GM12864 (cell line): ENCODE data around the gene SLC16A9.

Experiments
- DNase-seq: peaks from one replicate; pipeline ENCODE4 v3.0.0-alpha.2; 2011; ENCODE audit warnings: low read depth
- H3K4me3 ChIP-seq: 2 replicates; pipeline ENCODE4 v1.5.1; 2011; ENCODE audit warnings: mild to moderate bottlenecking, low read depth, low read length, control low read depth
- CTCF ChIP-seq: IDR thresholded peaks from 2 replicates; pipeline ENCODE4 v1.5.1; 2011; ENCODE audit warnings: low read depth, mild to moderate bottlenecking, moderate library complexity, low read length, control low read depth, inconsistent platforms; ENCODE audit errors: missing control alignments

The SLC16A9 gene

GRCh38 chr10:59709395-59710125 lies at the start of gene SLC16A9:
SLC16A9 (minus strand) TSS chr10:59709850; CDS start chr10:59684291, 25,559 bp downstream.
- peak within 1 kb of the TSS; percentile 63 for H3K4me3 ChIP-seq
- DNase-seq, result peak; percentile 21
- peak; percentile 31 for TF ChIP-seq CTCF

- H3K4me3 ChIP-seq, result no peak overlapping the region
- DNase-seq, result no peak
- TF ChIP-seq CTCF, result no peak
Measured at GRCh38 chr10:59757966-59758365, 48.3 kb upstream of the SLC16A9 start.

GRCh38 chr10:59754951-59755350 lies 45.3 kb upstream of the SLC16A9 start:
- TF ChIP-seq CTCF, result no peak
- no peak overlapping the region for H3K4me3 ChIP-seq
- DNase-seq, result no peak

DNA sequence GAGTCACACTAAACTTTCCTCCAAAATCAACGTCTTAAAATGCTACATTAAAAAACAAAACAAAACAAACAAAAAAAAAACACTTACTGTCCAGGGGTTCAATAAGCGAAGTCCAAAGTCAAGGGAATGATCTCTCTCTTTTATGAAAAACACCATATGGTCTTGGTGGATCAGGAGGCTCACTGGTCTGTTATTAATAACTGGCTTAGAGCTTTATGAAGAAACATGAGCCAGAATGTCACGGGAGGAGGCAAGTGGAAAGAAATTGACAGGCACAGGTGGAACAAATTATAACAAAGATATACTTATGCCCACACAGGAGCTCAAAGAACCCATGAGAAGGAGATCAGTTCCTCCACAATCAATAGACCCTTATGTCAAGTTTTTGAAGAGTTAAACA lies 43.6 kb upstream of the SLC16A9 start, which contains the start of gene MRLN:
Gene MRLN, minus strand, starts transcription at position 189 of the 400 bp plus-strand sequence.
- TF ChIP-seq CTCF, result no peak
- no peak for DNase-seq
- H3K4me3 ChIP-seq, result no peak within 1 kb of the TSS

DNA sequence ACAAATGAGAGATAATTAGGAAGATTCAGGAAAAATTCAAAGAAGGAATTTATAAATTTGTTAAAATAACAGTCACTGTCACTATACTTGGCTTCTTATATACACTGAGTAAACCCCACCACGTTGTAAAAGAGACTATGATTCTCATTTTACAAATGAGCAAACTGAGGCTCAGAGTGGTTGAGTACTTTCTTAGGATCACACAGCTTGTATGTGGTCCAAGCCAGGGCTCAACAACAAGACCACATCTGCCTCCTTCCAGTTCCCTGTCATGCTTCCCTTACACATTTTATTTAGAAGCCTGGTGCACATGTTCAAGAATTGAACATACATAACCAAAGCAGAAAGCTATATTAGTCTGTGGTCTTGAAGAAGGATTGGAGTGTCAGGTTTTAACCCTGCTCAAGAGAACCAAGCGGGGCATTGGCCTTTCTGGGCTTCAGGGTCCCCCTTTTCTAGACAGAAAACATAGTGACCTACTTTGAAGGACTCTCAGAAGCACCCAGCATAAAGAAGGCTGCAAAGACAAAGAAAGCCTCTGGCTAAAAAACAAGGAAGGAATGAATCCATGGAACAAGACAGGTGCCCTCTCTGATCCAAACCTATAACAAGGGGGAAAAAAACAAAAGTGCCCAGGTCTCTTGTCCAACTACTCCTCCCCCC lies 42.8 kb upstream of the SLC16A9 start:
- H3K4me3 ChIP-seq, result no peak overlapping the region
- DNase-seq, result no peak
- TF ChIP-seq CTCF, result no peak

- TF ChIP-seq CTCF, result no peak
- no peak overlapping the region for H3K4me3 ChIP-seq
- no peak for DNase-seq
Measured at GRCh38 chr10:59750155-59750945, 40.7 kb upstream of the SLC16A9 start.
